K562 (cell line): ENCODE results near the gene SARS1. TPM values are rescaled to one million over a fixed set of nuclear protein-coding genes. Genes with fewer than 3 reads are reported as not detected.

Experiments used
- ATF3 ChIP-seq, 2 experiments: fragments of 450-650 bp in 1 of 2; sonication (generic) in 1 of 2; formaldehyde crosslinking in 1 of 2; IDR thresholded peaks in 1 of 2; conservative IDR thresholded peaks in 1 of 2; 2 replicates each; pipeline versions ENCODE4 v1.6.1 to v1.8.1; 2016 to 2023; ENCODE audit warnings: mild to moderate bottlenecking in 2 of 2, moderate library complexity in 2 of 2, inconsistent platforms in 1 of 2, missing genetic modification reagents in 1 of 2
- ATF6 ChIP-seq: sonication (generic); formaldehyde crosslinking; IDR thresholded peaks from 2 replicates; pipeline ENCODE4 v1.4.0; 2020; ENCODE audit warnings: mild to moderate bottlenecking, missing genetic modification reagents
- BRD9 ChIP-seq: fragments of 450-650 bp; IDR thresholded peaks from 2 replicates; pipeline ENCODE4 v1.6.1; 2018; ENCODE audit warnings: low read depth; ENCODE audit not compliant: partially characterized antibody
- CREM ChIP-seq: IDR thresholded peaks from 2 replicates; pipeline ENCODE4 v1.6.1; 2014; ENCODE audit warnings: antibody characterized with exemption, low read depth
- E2F1 ChIP-seq: sonication (generic); formaldehyde crosslinking; IDR thresholded peaks from 2 replicates; pipeline ENCODE4 v1.8.1; 2023; ENCODE audit warnings: mild to moderate bottlenecking, missing genetic modification reagents, moderate library complexity
- ETV5 ChIP-seq: sonication (generic); formaldehyde crosslinking; IDR thresholded peaks from 2 replicates; pipeline ENCODE4 v1.4.0; 2020; ENCODE audit warnings: low read depth, mild to moderate bottlenecking, missing genetic modification reagents
- HMGXB4 ChIP-seq: sonication (generic); formaldehyde crosslinking; IDR thresholded peaks from 2 replicates; pipeline ENCODE4 v1.8.1; 2023; ENCODE audit warnings: mild to moderate bottlenecking, missing genetic modification reagents
- HOXB6 ChIP-seq: fragments of 250-450 bp; sonication (Bioruptor Pico); IDR thresholded peaks from 2 replicates; pipeline ENCODE4 v1.5.1; 2022; ENCODE audit warnings: mild to moderate bottlenecking, borderline replicate concordance
- KLF6 ChIP-seq: fragments of 250-450 bp; sonication (Bioruptor Pico); IDR thresholded peaks from 2 replicates; pipeline ENCODE4 v1.4.0; 2020; ENCODE audit warnings: mild to moderate bottlenecking, moderate library complexity, borderline replicate concordance
- MCM3 ChIP-seq: fragments of 450-650 bp; IDR thresholded peaks from 2 replicates; pipeline ENCODE4 v1.6.1; 2016
- MYNN ChIP-seq, 2 experiments: sonication (generic); formaldehyde crosslinking in 1 of 2; IDR thresholded peaks; 2 replicates each; pipeline versions ENCODE4 v1.5.0 to v1.6.1; 2016 to 2020; ENCODE audit warnings: antibody characterized with exemption in 1 of 2, missing genetic modification reagents in 1 of 2
- NFIC ChIP-seq: fragments of 450-650 bp; IDR thresholded peaks from 2 replicates; pipeline ENCODE4 v1.6.1; 2017; ENCODE audit warnings: mild to moderate bottlenecking, inconsistent platforms
- NR2C1 ChIP-seq, 2 experiments: fragments of 450-650 bp; IDR thresholded peaks; 2 replicates each; pipeline ENCODE4 v1.6.1; 2017; ENCODE audit warnings: mild to moderate bottlenecking in 2 of 2, antibody characterized with exemption in 1 of 2, inconsistent platforms in 1 of 2, missing compliant biosample characterization in 1 of 2, missing genetic modification characterization in 1 of 2
- SIN3A ChIP-seq, 2 experiments: fragments of 150-350 bp in 1 of 2; IDR thresholded peaks; 2 replicates each; pipeline ENCODE4 v1.6.1; 2011 to 2016; ENCODE audit warnings: borderline replicate concordance in 2 of 2, low read depth in 2 of 2, low read length in 2 of 2, mild to moderate bottlenecking in 2 of 2, moderate library complexity in 2 of 2; ENCODE audit not compliant: control insufficient read depth in 1 of 2
- SMARCA4 ChIP-seq: fragments of 450-650 bp; IDR thresholded peaks from 2 replicates; pipeline ENCODE4 v1.6.1; 2016
- SREBF2 ChIP-seq: sonication (generic); formaldehyde crosslinking; IDR thresholded peaks from 2 replicates; pipeline ENCODE4 v1.4.0; 2020; ENCODE audit warnings: mild to moderate bottlenecking, missing genetic modification reagents
- TAF7 ChIP-seq: fragments of 450-650 bp; IDR thresholded peaks from 2 replicates; pipeline ENCODE4 v1.6.1; 2016; ENCODE audit warnings: missing genetic modification characterization, missing compliant biosample characterization
- ZBTB12 ChIP-seq: fragments of 250-450 bp; sonication (Bioruptor Pico); IDR thresholded peaks from 2 replicates; pipeline ENCODE4 v1.4.0; 2020
- ZKSCAN3 ChIP-seq: fragments of 250-450 bp; sonication (Bioruptor Pico); IDR thresholded peaks from 2 replicates; pipeline ENCODE4 v1.4.0; 2020
- ZNF696 ChIP-seq: fragments of 250-450 bp; sonication (Bioruptor Pico); conservative IDR thresholded peaks from 2 replicates; pipeline ENCODE4 v1.4.0; 2020; ENCODE audit warnings: mild to moderate bottlenecking, moderate library complexity
- polyA plus RNA-seq, 8 experiments: library from polyadenylated mRNA; depleted of rRNA in 4 of 8; stranded (reverse) in 5 of 8; unstranded in 3 of 8; fragments of >200 nt; fragmentation: Nextera tagmentation in 2 of 8; fragmentation: Illumina TruSeq in 1 of 8; extraction: Ambion mirVana in 2 of 8; extraction: Trizol in 1 of 8; gene quantifications; 2 replicates each; pipeline versions ENCODE4 v1.2.1 to v1.2.3, GENCODE V29; 2011 to 2014; ENCODE audit warnings: inconsistent platforms in 1 of 8, missing spikeins in 1 of 8
- total RNA-seq, 7 experiments: library from RNA; depleted of rRNA in 6 of 7; stranded (reverse); fragments of >200 nt in 6 of 7; fragmentation: Illumina TruSeq in 2 of 7; extraction: Trizol in 2 of 7; gene quantifications; 2 replicates each; pipeline versions ENCODE4 v1.2.1 to v1.2.3, GENCODE V29; 2011 to 2021; ENCODE audit warnings: low replicate concordance in 1 of 7

The SARS1 gene
- total and polyA plus RNA-seq, 9 of the 15 experiments (the other 6 are each of a cell fraction or from before 2014, with no cell fraction given): 221 to 623 (median 254) TPM

- TF ChIP-seq SREBF2 (CRISPR knock-in tag) (0 out of 2 replicates have a peak, but pooled peaks have one; percentile 38), MCM3 (no peak), MYNN (IDR thresholded peaks at IDR 0.05) (no peak), MYNN (CRISPR knock-in tag; IDR thresholded peaks at IDR 0.05) (no peak), KLF6 (CRISPR knock-in tag) (no peak), CREM (peak; percentile 26), TAF7 (tag) (0 out of 2 replicates have a peak, but pooled peaks have one; percentile 8), ETV5 (peak; percentile 95), E2F1 (0 out of 2 replicates have a peak, but pooled peaks have one; percentile 17), SIN3A (IDR thresholded peaks at IDR 0.05; ENCODE audit: borderline replicate concordance in 2 of 2, control insufficient read depth in 1 of 2, low read depth in 2 of 2, low read length in 2 of 2) (peak; percentile 67 to 77; a peak in 1 of 4 replicates), HMGXB4 (CRISPR knock-in tag) (no peak; the same call in 1 of the 2 replicates), ZKSCAN3 (CRISPR knock-in tag) (no peak), ZBTB12 (CRISPR knock-in tag) (no peak), HOXB6 (CRISPR knock-in tag) (no peak), NR2C1 (IDR thresholded peaks at IDR 0.05) (no peak), NR2C1 (tag; IDR thresholded peaks at IDR 0.05) (no peak), SMARCA4 (no peak), ZNF696 (CRISPR knock-in tag) (no peak), ATF6 (peak; percentile 76), ATF3 (IDR thresholded peaks at IDR 0.05) (no peak), ATF3 (CRISPR knock-in tag; conservative IDR thresholded peaks at IDR 0.05) (no peak), BRD9 (no peak), NFIC (peak; percentile 34)
Observed at GRCh38 chr1:109213824-109214693, at the start of gene SARS1 (continued).
